Hematopoietic multipotent progenitor cell treated with erythropoietin and hydrocortisone succinate and interleukin-3 and kit ligand, for 6 days (in vitro differentiated cells): ENCODE data around the gene MRPL4.
"Not testable (repeated sequence)": the region's sequence is repeated elsewhere in the genome, so short reads cannot be mapped to it uniquely, and the experiment has no call there.

Experiments used
- DNase-seq: peaks from one replicate; pipeline ENCODE4 v3.0.0-alpha.2; 2015

MRPL4 gene

GRCh38 chr19:10230861-10231611 is 21.0 kb upstream of the MRPL4 start, which contains the start of gene S1PR2:
S1PR2 (minus strand) TSS chr19:10231331; CDS start chr19:10224905, 6,426 bp downstream.
- peak; percentile 79 for DNase-seq

- DNase-seq = no peak
Measured at GRCh38 chr19:10231612-10232228, 20.3 kb upstream of the MRPL4 start.

- DNase-seq = no peak
Measured at GRCh38 chr19:10233946-10234345, 18.1 kb upstream of the MRPL4 start.

- no peak for DNase-seq
Measured at GRCh38 chr19:10235003-10235402, 17.0 kb upstream of the MRPL4 start.

- not testable (repeated sequence) for DNase-seq
Measured at GRCh38 chr19:10235409-10235808, 16.6 kb upstream of the MRPL4 start.

GRCh38 chr19:10237702-10238101 is 14.3 kb upstream of the MRPL4 start:
- DNase-seq = no peak

GRCh38 chr19:10238172-10238783 is 13.7 kb upstream of the MRPL4 start:
- no peak for DNase-seq

- not testable (repeated sequence) for DNase-seq
Measured at GRCh38 chr19:10241826-10242449, 10.1 kb upstream of the MRPL4 start.

GRCh38 chr19:10243606-10244005 is 8.4 kb upstream of the MRPL4 start:
- no peak for DNase-seq

- DNase-seq = no peak
Measured at GRCh38 chr19:10245189-10245939, 6.7 kb upstream of the MRPL4 start.

GRCh38 chr19:10246511-10246910 is 5.5 kb upstream of the MRPL4 start:
- no peak for DNase-seq

- DNase-seq = no peak
Measured at GRCh38 chr19:10252707-10253106, 693 bp downstream of the MRPL4 start.

- no peak for DNase-seq
Measured at GRCh38 chr19:10254244-10254643, 2.2 kb downstream of the MRPL4 start.

GRCh38 chr19:10255358-10255757 is 3.3 kb downstream of the MRPL4 start:
- DNase-seq = no peak

- DNase-seq = no peak
Measured at GRCh38 chr19:10256551-10256950, 4.5 kb downstream of the MRPL4 start.

- DNase-seq = no peak
Measured at GRCh38 chr19:10256970-10257615, 5.1 kb downstream of the MRPL4 start.

- no peak for DNase-seq
Measured at GRCh38 chr19:10258080-10258710, 6.2 kb downstream of the MRPL4 start.

- DNase-seq = peak; percentile 96
Measured at GRCh38 chr19:10259162-10259905, 7.3 kb downstream of the MRPL4 start.

- peak; percentile 28 for DNase-seq
Measured at GRCh38 chr19:10260141-10260584, 8.1 kb downstream of the MRPL4 start.

- no peak for DNase-seq
Measured at GRCh38 chr19:10262771-10263170, 10.8 kb downstream of the MRPL4 start.

- DNase-seq = peak; percentile 54
Measured at GRCh38 chr19:10266706-10267105, 14.7 kb downstream of the MRPL4 start.
